HG03432 (cell line): ENCODE data around the gene TEX29.

Source experiments
- ATAC-seq: cut with Tn5 transposase; IDR thresholded peaks from one replicate; pipeline ENCODE4 v1.9.1; 2021; ENCODE audit warnings: mild to moderate bottlenecking, moderate library complexity; ENCODE audit not compliant: unreplicated experiment

Gene TEX29

GRCh38 chr13:111339366-111340143 is 19.1 kb downstream of the TEX29 start:
- no peak for ATAC-seq

- no peak for ATAC-seq
Observed at GRCh38 chr13:111341886-111342285, 21.4 kb downstream of the TEX29 start.

GRCh38 chr13:111342721-111343120 is 22.3 kb downstream of the TEX29 start:
- ATAC-seq, result no peak

GRCh38 chr13:111343186-111343805 is 22.9 kb downstream of the TEX29 start:
- ATAC-seq, result no peak

GRCh38 chr13:111344471-111345191 is 24.2 kb downstream of the TEX29 start:
- ATAC-seq, result no peak

GRCh38 chr13:111345682-111346081 is 25.2 kb downstream of the TEX29 start:
- no peak for ATAC-seq

GRCh38 chr13:111346101-111346680 is 25.7 kb downstream of the TEX29 start:
- no peak for ATAC-seq

- no peak for ATAC-seq
Observed at GRCh38 chr13:111347438-111347837, 27.0 kb downstream of the TEX29 start.

GRCh38 chr13:111353508-111353907 is 33.1 kb downstream of the TEX29 start:
- no peak for ATAC-seq

- ATAC-seq, result no peak
Observed at GRCh38 chr13:111354789-111355188, 34.3 kb downstream of the TEX29 start.

GRCh38 chr13:111356795-111357194 is 36.4 kb downstream of the TEX29 start:
- ATAC-seq, result no peak

GRCh38 chr13:111359237-111359915 is 38.9 kb downstream of the TEX29 start:
- ATAC-seq, result no peak

- ATAC-seq, result no peak
Observed at GRCh38 chr13:111359930-111360329, 39.5 kb downstream of the TEX29 start.

GRCh38 chr13:111360452-111360851 is 40.0 kb downstream of the TEX29 start:
- no peak for ATAC-seq

- ATAC-seq, result no peak
Observed at GRCh38 chr13:111361046-111361872, 40.8 kb downstream of the TEX29 start.

- no peak for ATAC-seq
Observed at GRCh38 chr13:111361873-111362648, 41.6 kb downstream of the TEX29 start.

- no peak for ATAC-seq
Observed at GRCh38 chr13:111363121-111363520, 42.7 kb downstream of the TEX29 start.

- no peak for ATAC-seq
Observed at GRCh38 chr13:111363591-111363990, 43.1 kb downstream of the TEX29 start.
